Measurements from ENCODE around the gene SHQ1. TPM values are rescaled to one million over a fixed set of nuclear protein-coding genes. Genes with fewer than 3 reads are reported as not detected.
"Not testable (repeated sequence)": the region's sequence is repeated elsewhere in the genome, so short reads cannot be mapped to it uniquely, and the experiment has no call there.

SHQ1 gene
- polyA plus RNA-seq, 1 donor = 15.4 TPM

- H3K36me3 ChIP-seq (ENCODE audit: control insufficient read depth, insufficient read depth, low read length) = no peaks in the 10 kb centered on the region
- WGBS (ENCODE audit: insufficient coverage, low lambda C conversion rate) = 63% methylated on average over 2 of the region's 7 CpGs
- no peak overlapping the region for H3K4me3 ChIP-seq (ENCODE audit: low read length)
- DNase-seq = no peak
- H3K4me1 ChIP-seq (ENCODE audit: control insufficient read depth, insufficient read depth, low read length) = no peaks in the 10 kb centered on the region
- H3K9me3 ChIP-seq (ENCODE audit: control insufficient read depth, low read depth, low read length) = no peaks in the 10 kb centered on the region
- H3K27me3 ChIP-seq (ENCODE audit: control insufficient read depth, insufficient read depth, low read length) = no peaks in the 10 kb centered on the region
- no peak overlapping the region for H3K27ac ChIP-seq (ENCODE audit: low read length)
These were observed 126.4 kb downstream of the SHQ1 start for GRCh38 chr3:72721683-72722381.

GRCh38 chr3:72720566-72720965, 127.7 kb downstream of the SHQ1 start:
- H3K9me3 ChIP-seq (ENCODE audit: control insufficient read depth, low read depth, low read length) = peaks cover 2% of the 10 kb centered on the region
- DNase-seq = no peak
- H3K4me1 ChIP-seq (ENCODE audit: control insufficient read depth, insufficient read depth, low read length) = no peaks in the 10 kb centered on the region
- H3K27me3 ChIP-seq (ENCODE audit: control insufficient read depth, insufficient read depth, low read length) = no peaks in the 10 kb centered on the region
- H3K4me3 ChIP-seq (ENCODE audit: low read length) = no peak overlapping the region
- H3K27ac ChIP-seq (ENCODE audit: low read length) = no peak overlapping the region
- no CpG with 5 or more reads among the region's 2 CpGs for WGBS (ENCODE audit: insufficient coverage, low lambda C conversion rate)
- no peaks in the 10 kb centered on the region for H3K36me3 ChIP-seq (ENCODE audit: control insufficient read depth, insufficient read depth, low read length)

- Histone ChIP-seq H3K36me3 (ENCODE audit: control insufficient read depth, insufficient read depth, low read length) (no peaks in the 10 kb centered on the region), H3K27me3 (ENCODE audit: control insufficient read depth, insufficient read depth, low read length) (no peaks in the 10 kb centered on the region), H3K27ac (ENCODE audit: low read length) (no peak overlapping the region), H3K4me3 (ENCODE audit: low read length) (no peak overlapping the region), H3K4me1 (ENCODE audit: control insufficient read depth, insufficient read depth, low read length) (no peaks in the 10 kb centered on the region), H3K9me3 (ENCODE audit: control insufficient read depth, low read depth, low read length) (peaks cover 2% of the 10 kb centered on the region)
- no peak for DNase-seq
These were observed 129.1 kb downstream of the SHQ1 start for GRCh38 chr3:72719137-72719536.

GRCh38 chr3:72714135-72714534, 134.1 kb downstream of the SHQ1 start:
- H3K9me3 ChIP-seq (ENCODE audit: control insufficient read depth, low read depth, low read length); H3K36me3 ChIP-seq (ENCODE audit: control insufficient read depth, insufficient read depth, low read length); H3K27me3 ChIP-seq (ENCODE audit: control insufficient read depth, insufficient read depth, low read length); H3K4me3 ChIP-seq (ENCODE audit: low read length); DNase-seq; H3K27ac ChIP-seq (ENCODE audit: low read length); H3K4me1 ChIP-seq (ENCODE audit: control insufficient read depth, insufficient read depth, low read length): not testable (repeated sequence)
- no CpG with 5 or more reads among the region's 3 CpGs for WGBS (ENCODE audit: insufficient coverage, low lambda C conversion rate)

GRCh38 chr3:72710471-72710870, 137.8 kb downstream of the SHQ1 start:
- H3K27me3 ChIP-seq (ENCODE audit: control insufficient read depth, insufficient read depth, low read length); DNase-seq; H3K4me3 ChIP-seq (ENCODE audit: low read length); H3K4me1 ChIP-seq (ENCODE audit: control insufficient read depth, insufficient read depth, low read length); H3K36me3 ChIP-seq (ENCODE audit: control insufficient read depth, insufficient read depth, low read length); H3K9me3 ChIP-seq (ENCODE audit: control insufficient read depth, low read depth, low read length); H3K27ac ChIP-seq (ENCODE audit: low read length): not testable (repeated sequence)
- WGBS (ENCODE audit: insufficient coverage, low lambda C conversion rate) = no CpG with 5 or more reads among the region's 4 CpGs

- Histone ChIP-seq H3K4me3 (ENCODE audit: low read length) (no peak overlapping the region), H3K27ac (ENCODE audit: low read length) (no peak overlapping the region), H3K9me3 (ENCODE audit: control insufficient read depth, low read depth, low read length) (no peaks in the 10 kb centered on the region), H3K27me3 (ENCODE audit: control insufficient read depth, insufficient read depth, low read length) (no peaks in the 10 kb centered on the region), H3K36me3 (ENCODE audit: control insufficient read depth, insufficient read depth, low read length) (no peaks in the 10 kb centered on the region), H3K4me1 (ENCODE audit: control insufficient read depth, insufficient read depth, low read length) (no peaks in the 10 kb centered on the region)
- DNase-seq = no peak
- WGBS (ENCODE audit: insufficient coverage, low lambda C conversion rate) = no CpG with 5 or more reads among the region's 2 CpGs
These were observed 139.8 kb downstream of the SHQ1 start for GRCh38 chr3:72708441-72708840.

- no peaks in the 10 kb centered on the region for H3K4me1 ChIP-seq (ENCODE audit: control insufficient read depth, insufficient read depth, low read length)
- no CpG with 5 or more reads among the region's 4 CpGs for WGBS (ENCODE audit: insufficient coverage, low lambda C conversion rate)
- H3K27ac ChIP-seq (ENCODE audit: low read length) = no peak overlapping the region
- DNase-seq = no peak
- H3K27me3 ChIP-seq (ENCODE audit: control insufficient read depth, insufficient read depth, low read length) = no peaks in the 10 kb centered on the region
- H3K9me3 ChIP-seq (ENCODE audit: control insufficient read depth, low read depth, low read length) = no peaks in the 10 kb centered on the region
- H3K36me3 ChIP-seq (ENCODE audit: control insufficient read depth, insufficient read depth, low read length) = no peaks in the 10 kb centered on the region
- no peak overlapping the region for H3K4me3 ChIP-seq (ENCODE audit: low read length)
These were observed 145.2 kb downstream of the SHQ1 start for GRCh38 chr3:72702997-72703396.

- no CpG with 5 or more reads among the region's 7 CpGs for WGBS (ENCODE audit: insufficient coverage, low lambda C conversion rate)
- no peaks in the 10 kb centered on the region for H3K4me1 ChIP-seq (ENCODE audit: control insufficient read depth, insufficient read depth, low read length)
These were observed 145.9 kb downstream of the SHQ1 start for GRCh38 chr3:72702390-72702789.

GRCh38 chr3:72700106-72700505, 148.1 kb downstream of the SHQ1 start:
- H3K27ac ChIP-seq (ENCODE audit: low read length) = no peak overlapping the region
- WGBS (ENCODE audit: insufficient coverage, low lambda C conversion rate) = no CpG with 5 or more reads among the region's 2 CpGs

More at GRCh38 chr3:72702390-72702789, 145.9 kb downstream of the SHQ1 start:
- Histone ChIP-seq H3K9me3 (ENCODE audit: control insufficient read depth, low read depth, low read length) (no peaks in the 10 kb centered on the region), H3K27me3 (ENCODE audit: control insufficient read depth, insufficient read depth, low read length) (no peaks in the 10 kb centered on the region), H3K27ac (ENCODE audit: low read length) (no peak overlapping the region), H3K36me3 (ENCODE audit: control insufficient read depth, insufficient read depth, low read length) (no peaks in the 10 kb centered on the region), H3K4me3 (ENCODE audit: low read length) (no peak overlapping the region)
- DNase-seq = no peak

GRCh38 chr3:72699631-72700030, 148.6 kb downstream of the SHQ1 start:
- no peak for DNase-seq
- H3K27me3 ChIP-seq (ENCODE audit: control insufficient read depth, insufficient read depth, low read length) = no peaks in the 10 kb centered on the region
- H3K4me3 ChIP-seq (ENCODE audit: low read length) = no peak overlapping the region
- no CpG with 5 or more reads among the region's 5 CpGs for WGBS (ENCODE audit: insufficient coverage, low lambda C conversion rate)
- no peaks in the 10 kb centered on the region for H3K36me3 ChIP-seq (ENCODE audit: control insufficient read depth, insufficient read depth, low read length)
- H3K27ac ChIP-seq (ENCODE audit: low read length) = no peak overlapping the region
- no peaks in the 10 kb centered on the region for H3K9me3 ChIP-seq (ENCODE audit: control insufficient read depth, low read depth, low read length)
- H3K4me1 ChIP-seq (ENCODE audit: control insufficient read depth, insufficient read depth, low read length) = no peaks in the 10 kb centered on the region

More at GRCh38 chr3:72700106-72700505, 148.1 kb downstream of the SHQ1 start:
- H3K27me3 ChIP-seq (ENCODE audit: control insufficient read depth, insufficient read depth, low read length) = no peaks in the 10 kb centered on the region
- H3K4me3 ChIP-seq (ENCODE audit: low read length) = no peak overlapping the region
- H3K9me3 ChIP-seq (ENCODE audit: control insufficient read depth, low read depth, low read length) = no peaks in the 10 kb centered on the region
- H3K4me1 ChIP-seq (ENCODE audit: control insufficient read depth, insufficient read depth, low read length) = no peaks in the 10 kb centered on the region
- DNase-seq = no peak
- H3K36me3 ChIP-seq (ENCODE audit: control insufficient read depth, insufficient read depth, low read length) = no peaks in the 10 kb centered on the region

Measured in large intestine (tissue), 3 donors.